ENCODE measurements around the gene ABCA12.

The ABCA12 gene

DNA sequence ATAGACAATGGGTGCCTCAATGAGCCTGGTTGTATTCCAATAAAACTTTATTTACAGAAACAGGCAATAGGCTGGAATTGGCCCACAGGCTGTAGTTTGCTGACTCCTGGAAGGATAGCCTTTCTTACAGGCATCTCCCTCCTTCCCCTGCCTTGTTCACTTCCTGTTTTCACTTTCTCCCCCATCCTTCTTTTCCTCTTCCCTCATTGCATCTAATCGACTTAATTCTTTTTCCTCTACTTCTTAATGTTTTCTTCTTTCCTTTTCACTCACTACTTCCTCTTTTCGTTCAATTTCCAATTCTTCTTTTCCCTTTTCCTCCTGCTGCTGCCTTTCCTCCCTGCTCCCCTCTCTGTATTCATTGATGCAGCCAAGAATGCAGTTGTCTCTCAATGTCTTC, 70.0 kb downstream of the ABCA12 start:
- Histone ChIP-seq H3K9me3 (ENCODE audit: control insufficient read depth, low read length) (no peaks in the 10 kb centered on the region), H3K9ac (ENCODE audit: low read length) (no peak overlapping the region), H3K27me3 (replicated peaks; ENCODE audit: control insufficient read depth, insufficient read depth, low read length) (no peaks in the 10 kb centered on the region), H3K4me1 (ENCODE audit: control insufficient read depth, insufficient read depth, low read length) (no peaks in the 10 kb centered on the region), H3K36me3 (ENCODE audit: control insufficient read depth, insufficient read depth, low read length, severe bottlenecking) (no peaks in the 10 kb centered on the region), H3K4me3 (ENCODE audit: low read length) (no peak overlapping the region)
- no peak for DNase-seq (ENCODE audit: low read depth)

DNA sequence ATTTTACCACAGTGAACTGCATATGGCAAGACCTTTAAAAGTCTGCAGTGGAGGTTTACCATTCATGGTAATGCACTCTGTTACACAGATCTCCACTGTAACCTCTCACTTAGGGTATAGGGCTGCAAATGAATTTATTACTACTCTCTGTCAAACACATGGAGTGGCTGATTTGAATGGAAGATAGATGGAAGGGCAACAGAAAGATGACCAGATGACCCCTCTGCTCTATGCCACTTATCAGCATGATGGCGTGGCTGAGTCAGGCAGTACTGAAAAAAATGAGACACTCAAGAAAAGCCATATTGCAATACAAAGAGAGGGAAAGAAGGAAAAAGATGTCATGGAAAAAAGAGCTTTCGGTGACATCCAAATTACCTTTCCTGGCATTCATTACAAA, 72.3 kb downstream of the ABCA12 start:
- H3K27me3 ChIP-seq (replicated peaks; ENCODE audit: control insufficient read depth, insufficient read depth, low read length): no peaks in the 10 kb centered on the region
- no peak for DNase-seq (ENCODE audit: low read depth)
- no peaks in the 10 kb centered on the region for H3K36me3 ChIP-seq (ENCODE audit: control insufficient read depth, insufficient read depth, low read length, severe bottlenecking)
- no peak overlapping the region for H3K4me3 ChIP-seq (ENCODE audit: low read length)
- no peaks in the 10 kb centered on the region for H3K4me1 ChIP-seq (ENCODE audit: control insufficient read depth, insufficient read depth, low read length)
- H3K9ac ChIP-seq (ENCODE audit: low read length): no peak overlapping the region
- no peaks in the 10 kb centered on the region for H3K9me3 ChIP-seq (ENCODE audit: control insufficient read depth, low read length)

DNA sequence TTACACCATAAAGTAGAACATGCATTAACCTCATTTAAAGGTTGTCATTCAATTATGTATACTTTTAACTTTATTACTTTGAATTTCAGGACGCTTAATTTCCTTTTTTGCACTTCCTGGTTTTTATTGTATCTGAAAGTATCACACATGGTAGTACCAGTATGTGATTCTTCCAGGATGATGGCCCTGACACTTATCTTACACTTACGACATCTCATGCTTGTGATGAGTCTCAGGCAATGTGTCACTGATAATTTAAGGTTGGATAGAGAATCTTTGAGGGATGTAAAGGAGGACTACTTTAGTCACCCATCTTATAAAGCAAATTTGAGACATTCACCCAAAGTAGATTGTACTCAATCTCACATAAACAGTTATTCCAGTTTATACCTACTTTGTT, 74.9 kb downstream of the ABCA12 start:
- no peak for DNase-seq (ENCODE audit: low read depth)
- no peak overlapping the region for H3K4me3 ChIP-seq (ENCODE audit: low read length)
- no peaks in the 10 kb centered on the region for H3K4me1 ChIP-seq (ENCODE audit: control insufficient read depth, insufficient read depth, low read length)
- no peaks in the 10 kb centered on the region for H3K36me3 ChIP-seq (ENCODE audit: control insufficient read depth, insufficient read depth, low read length, severe bottlenecking)
- no peak overlapping the region for H3K9ac ChIP-seq (ENCODE audit: low read length)
- no peaks in the 10 kb centered on the region for H3K27me3 ChIP-seq (replicated peaks; ENCODE audit: control insufficient read depth, insufficient read depth, low read length)
- H3K9me3 ChIP-seq (ENCODE audit: control insufficient read depth, low read length): no peaks in the 10 kb centered on the region

DNA sequence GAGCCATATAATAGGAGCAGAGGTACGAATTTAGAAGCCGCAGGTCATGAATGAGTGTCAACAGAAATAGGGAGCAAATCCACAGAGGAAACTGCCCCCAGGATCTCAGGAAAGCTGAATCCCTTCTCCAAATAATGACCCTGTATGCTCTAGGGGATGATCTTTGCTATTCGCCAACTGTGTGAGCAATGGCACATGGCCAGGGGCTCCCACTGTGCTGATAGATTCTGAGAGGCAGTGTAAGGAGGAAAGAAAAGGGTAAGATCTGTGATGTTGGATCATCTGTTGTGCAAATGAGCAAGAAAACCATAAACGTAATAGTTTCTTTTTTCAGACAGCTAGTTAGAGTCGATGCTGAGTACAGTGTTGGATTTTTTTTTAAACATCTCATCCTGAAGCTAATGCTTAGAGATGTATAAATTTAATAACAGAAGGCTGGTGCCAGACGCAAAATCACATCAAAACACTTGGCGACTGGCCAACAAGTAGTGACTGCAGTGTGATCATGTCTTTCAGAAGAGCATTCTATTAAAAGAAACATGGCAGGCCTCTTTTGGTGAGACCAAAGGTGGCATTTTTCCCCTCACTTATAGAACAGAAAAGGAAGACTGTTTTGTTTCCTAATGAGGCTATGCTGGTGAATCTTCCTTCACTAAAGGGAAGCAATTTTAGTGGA, 77.4 kb downstream of the ABCA12 start:
- DNase-seq (ENCODE audit: low read depth): no peak
- Histone ChIP-seq H3K4me3 (ENCODE audit: low read length) (no peak overlapping the region), H3K9ac (ENCODE audit: low read length) (no peak overlapping the region), H3K4me1 (ENCODE audit: control insufficient read depth, insufficient read depth, low read length) (no peaks in the 10 kb centered on the region), H3K36me3 (ENCODE audit: control insufficient read depth, insufficient read depth, low read length, severe bottlenecking) (no peaks in the 10 kb centered on the region), H3K9me3 (ENCODE audit: control insufficient read depth, low read length) (no peaks in the 10 kb centered on the region), H3K27me3 (replicated peaks; ENCODE audit: control insufficient read depth, insufficient read depth, low read length) (no peaks in the 10 kb centered on the region)

DNA sequence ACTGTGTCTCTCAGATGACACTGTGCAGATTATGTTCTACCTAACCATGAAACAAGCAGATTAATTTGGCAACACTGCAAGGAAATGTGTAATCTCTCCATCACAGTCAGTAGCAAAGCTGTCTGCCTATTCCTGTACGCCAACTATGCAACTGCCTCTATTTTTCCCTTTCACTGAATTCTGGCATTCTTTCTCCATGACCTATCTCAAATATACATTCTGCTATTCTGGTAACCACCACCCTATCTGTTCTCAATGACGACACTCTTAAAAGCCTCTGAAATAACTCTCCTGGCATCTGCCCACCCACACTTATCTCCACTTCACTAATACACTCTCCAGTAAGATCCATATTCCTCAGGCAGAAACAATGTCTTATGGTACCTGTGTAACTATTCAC, 78.7 kb downstream of the ABCA12 start:
- H3K27me3 ChIP-seq (replicated peaks; ENCODE audit: control insufficient read depth, insufficient read depth, low read length): no peaks in the 10 kb centered on the region
- H3K4me1 ChIP-seq (ENCODE audit: control insufficient read depth, insufficient read depth, low read length): no peaks in the 10 kb centered on the region
- H3K9me3 ChIP-seq (ENCODE audit: control insufficient read depth, low read length): no peaks in the 10 kb centered on the region
- peak; percentile 44 for DNase-seq (ENCODE audit: low read depth)
- no peak overlapping the region for H3K9ac ChIP-seq (ENCODE audit: low read length)
- no peak overlapping the region for H3K4me3 ChIP-seq (ENCODE audit: low read length)
- H3K36me3 ChIP-seq (ENCODE audit: control insufficient read depth, insufficient read depth, low read length, severe bottlenecking): no peaks in the 10 kb centered on the region

DNA sequence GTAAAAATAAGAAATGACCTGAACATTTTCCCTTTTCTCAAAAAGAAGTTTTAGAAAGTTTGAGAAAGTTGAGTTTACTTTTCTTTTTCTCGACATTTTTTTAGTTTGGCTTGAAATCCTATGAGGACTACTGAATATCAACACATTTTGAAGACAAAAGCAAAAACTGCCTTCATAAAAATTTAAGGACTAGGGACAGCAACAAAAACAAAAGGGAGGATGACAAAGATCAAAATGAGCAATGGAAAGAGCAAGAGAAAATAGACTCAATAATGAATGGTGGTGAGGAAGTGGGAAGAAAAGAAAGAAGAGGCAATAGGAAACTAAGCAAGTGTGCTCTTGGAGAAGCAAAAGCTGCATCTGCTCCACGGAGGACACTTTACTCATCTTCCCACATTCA, 82.5 kb downstream of the ABCA12 start:
- Histone ChIP-seq H3K9me3 (ENCODE audit: control insufficient read depth, low read length) (no peaks in the 10 kb centered on the region), H3K27me3 (replicated peaks; ENCODE audit: control insufficient read depth, insufficient read depth, low read length) (no peaks in the 10 kb centered on the region), H3K4me3 (ENCODE audit: low read length) (no peak overlapping the region), H3K9ac (ENCODE audit: low read length) (no peak overlapping the region), H3K36me3 (ENCODE audit: control insufficient read depth, insufficient read depth, low read length, severe bottlenecking) (no peaks in the 10 kb centered on the region), H3K4me1 (ENCODE audit: control insufficient read depth, insufficient read depth, low read length) (no peaks in the 10 kb centered on the region)
- no peak for DNase-seq (ENCODE audit: low read depth)

DNA sequence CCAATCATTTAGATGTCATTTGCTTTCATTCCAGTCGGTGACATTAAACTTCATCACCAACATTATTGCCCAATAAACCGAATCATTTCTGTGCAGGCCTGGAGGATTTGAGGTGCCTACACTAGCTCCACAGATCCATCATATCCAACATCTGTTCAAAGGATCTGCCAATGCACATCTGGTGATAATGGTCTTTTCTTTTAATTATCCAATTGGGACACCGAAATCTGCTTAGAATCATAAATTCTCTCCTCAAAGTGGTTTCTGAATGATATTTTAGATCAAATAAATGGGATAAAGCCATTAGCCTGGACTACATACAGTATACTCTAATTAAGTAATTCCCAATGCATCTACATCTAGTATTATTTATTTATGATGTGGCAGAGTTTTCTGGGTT, 85.6 kb downstream of the ABCA12 start:
- Histone ChIP-seq H3K4me1 (ENCODE audit: control insufficient read depth, insufficient read depth, low read length) (no peaks in the 10 kb centered on the region), H3K9ac (ENCODE audit: low read length) (no peak overlapping the region), H3K9me3 (ENCODE audit: control insufficient read depth, low read length) (no peaks in the 10 kb centered on the region), H3K4me3 (ENCODE audit: low read length) (no peak overlapping the region), H3K36me3 (ENCODE audit: control insufficient read depth, insufficient read depth, low read length, severe bottlenecking) (no peaks in the 10 kb centered on the region), H3K27me3 (replicated peaks; ENCODE audit: control insufficient read depth, insufficient read depth, low read length) (no peaks in the 10 kb centered on the region)
- DNase-seq (ENCODE audit: low read depth): no peak

DNA sequence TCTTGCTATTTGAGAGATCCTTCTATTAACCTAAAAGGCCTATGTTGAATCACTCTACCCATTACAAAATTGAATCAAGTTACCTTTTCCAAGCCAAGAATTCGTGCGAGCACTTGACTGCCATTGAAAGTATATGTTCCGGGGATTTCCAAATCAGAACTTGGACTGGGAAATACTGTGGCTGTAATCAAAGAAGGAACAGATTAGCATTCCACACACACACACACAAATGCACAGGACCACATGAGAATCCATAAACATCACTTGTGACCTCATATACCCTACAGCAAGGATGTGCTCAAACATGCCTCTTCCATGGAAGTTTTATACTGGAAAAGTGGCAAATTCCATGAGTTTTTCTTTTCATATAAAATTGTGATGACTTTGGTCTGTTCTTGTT, 86.0 kb downstream of the ABCA12 start:
- Histone ChIP-seq H3K4me1 (ENCODE audit: control insufficient read depth, insufficient read depth, low read length) (no peaks in the 10 kb centered on the region), H3K27me3 (replicated peaks; ENCODE audit: control insufficient read depth, insufficient read depth, low read length) (no peaks in the 10 kb centered on the region), H3K36me3 (ENCODE audit: control insufficient read depth, insufficient read depth, low read length, severe bottlenecking) (no peaks in the 10 kb centered on the region), H3K9ac (ENCODE audit: low read length) (no peak overlapping the region), H3K9me3 (ENCODE audit: control insufficient read depth, low read length) (no peaks in the 10 kb centered on the region), H3K4me3 (ENCODE audit: low read length) (no peak overlapping the region)
- DNase-seq (ENCODE audit: low read depth): no peak

DNA sequence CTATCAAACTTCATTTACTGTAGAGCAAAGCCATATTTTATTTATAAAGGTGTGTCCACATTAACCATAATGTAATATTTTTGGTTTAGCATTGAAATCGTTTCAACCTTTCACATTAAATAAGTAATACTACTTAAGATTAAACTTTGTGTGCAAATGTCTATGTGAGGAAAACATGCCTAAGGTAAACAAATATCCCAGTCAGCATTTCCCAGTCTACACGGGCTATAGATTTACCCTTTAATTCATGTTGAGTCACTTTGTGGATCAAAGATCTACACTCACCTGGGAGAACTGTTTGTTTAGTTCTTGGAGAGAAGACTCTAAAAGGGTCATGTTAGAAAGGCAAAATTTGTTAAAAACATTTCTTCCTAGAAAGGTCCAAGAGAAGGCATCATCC, 89.1 kb downstream of the ABCA12 start:
- H3K4me1 ChIP-seq (ENCODE audit: control insufficient read depth, insufficient read depth, low read length): no peaks in the 10 kb centered on the region
- no peaks in the 10 kb centered on the region for H3K27me3 ChIP-seq (replicated peaks; ENCODE audit: control insufficient read depth, insufficient read depth, low read length)
- DNase-seq (ENCODE audit: low read depth): no peak
- H3K4me3 ChIP-seq (ENCODE audit: low read length): no peak overlapping the region
- no peaks in the 10 kb centered on the region for H3K36me3 ChIP-seq (ENCODE audit: control insufficient read depth, insufficient read depth, low read length, severe bottlenecking)
- H3K9me3 ChIP-seq (ENCODE audit: control insufficient read depth, low read length): peaks cover under 1% of the 10 kb centered on the region
- H3K9ac ChIP-seq (ENCODE audit: low read length): no peak overlapping the region

DNA sequence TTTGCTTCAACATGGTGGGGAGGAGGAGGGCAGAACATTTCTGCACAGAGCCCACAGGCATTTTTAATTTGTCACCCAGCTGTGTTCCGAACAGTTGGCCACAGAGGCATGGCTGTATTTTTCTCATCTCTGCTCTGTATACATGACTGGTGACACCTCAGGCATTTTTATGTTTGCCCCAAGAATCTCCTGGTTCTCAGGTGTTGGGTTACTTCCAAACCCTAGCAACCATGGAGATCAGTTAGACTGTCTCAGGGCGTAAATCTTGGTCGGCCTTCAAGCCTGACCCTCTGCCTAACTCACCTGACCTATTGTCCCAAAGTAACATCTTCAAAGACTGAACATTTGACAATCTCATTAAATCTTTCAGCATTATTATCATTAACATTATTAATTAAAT, 100.0 kb downstream of the ABCA12 start:
- no peak overlapping the region for H3K4me3 ChIP-seq (ENCODE audit: low read length)
- no peak overlapping the region for H3K9ac ChIP-seq (ENCODE audit: low read length)
- H3K36me3 ChIP-seq (ENCODE audit: control insufficient read depth, insufficient read depth, low read length, severe bottlenecking): no peaks in the 10 kb centered on the region
- H3K27me3 ChIP-seq (replicated peaks; ENCODE audit: control insufficient read depth, insufficient read depth, low read length): no peaks in the 10 kb centered on the region
- no peaks in the 10 kb centered on the region for H3K9me3 ChIP-seq (ENCODE audit: control insufficient read depth, low read length)
- no peak for DNase-seq (ENCODE audit: low read depth)
- H3K4me1 ChIP-seq (ENCODE audit: control insufficient read depth, insufficient read depth, low read length): no peaks in the 10 kb centered on the region

DNA sequence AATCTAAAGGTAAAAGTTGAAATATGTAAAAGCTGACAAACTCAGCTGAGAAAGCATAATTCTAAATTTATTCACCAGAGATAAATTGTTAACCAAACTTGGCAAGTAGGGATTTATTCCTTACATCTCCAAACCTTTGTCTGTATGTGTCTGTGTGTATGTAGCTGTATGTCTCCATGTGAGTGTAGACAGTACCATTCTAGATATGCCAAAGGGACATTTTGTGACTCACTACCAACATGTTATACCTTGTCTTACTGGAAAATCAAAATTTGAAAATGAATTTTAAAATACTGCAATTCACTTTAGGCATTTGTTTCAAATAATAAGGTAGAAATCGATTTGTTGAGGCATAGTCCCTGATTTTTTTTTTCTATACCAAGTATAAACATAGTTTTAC, 102.1 kb downstream of the ABCA12 start:
- no peak overlapping the region for H3K9ac ChIP-seq (ENCODE audit: low read length)
- H3K9me3 ChIP-seq (ENCODE audit: control insufficient read depth, low read length): no peaks in the 10 kb centered on the region
- no peaks in the 10 kb centered on the region for H3K27me3 ChIP-seq (replicated peaks; ENCODE audit: control insufficient read depth, insufficient read depth, low read length)
- no peak overlapping the region for H3K4me3 ChIP-seq (ENCODE audit: low read length)
- no peaks in the 10 kb centered on the region for H3K36me3 ChIP-seq (ENCODE audit: control insufficient read depth, insufficient read depth, low read length, severe bottlenecking)
- H3K4me1 ChIP-seq (ENCODE audit: control insufficient read depth, insufficient read depth, low read length): peaks cover under 1% of the 10 kb centered on the region
- DNase-seq (ENCODE audit: low read depth): no peak

DNA sequence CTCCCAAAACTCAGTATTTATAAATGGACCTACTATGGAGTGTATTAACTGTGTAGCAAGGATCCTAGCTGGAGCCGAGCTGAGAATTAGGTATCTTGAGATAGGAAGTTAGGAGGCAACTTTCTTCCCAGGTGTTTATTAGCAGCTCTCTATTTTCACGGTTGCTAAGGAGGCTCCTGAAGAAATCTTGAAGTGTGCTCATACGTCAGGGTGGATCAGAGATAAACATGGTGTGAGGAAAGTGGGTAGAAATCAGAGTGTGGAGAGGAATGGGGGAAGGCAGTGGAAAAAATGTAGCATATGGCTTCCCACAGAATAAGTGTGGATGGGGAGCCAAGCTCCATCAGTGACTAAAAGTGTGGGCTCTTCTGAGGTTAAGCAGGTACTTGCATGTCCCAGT, 104.3 kb downstream of the ABCA12 start:
- H3K9ac ChIP-seq (ENCODE audit: low read length): no peak overlapping the region
- H3K4me1 ChIP-seq (ENCODE audit: control insufficient read depth, insufficient read depth, low read length): peaks cover 5% of the 10 kb centered on the region
- no peak for DNase-seq (ENCODE audit: low read depth)
- no peaks in the 10 kb centered on the region for H3K36me3 ChIP-seq (ENCODE audit: control insufficient read depth, insufficient read depth, low read length, severe bottlenecking)
- H3K4me3 ChIP-seq (ENCODE audit: low read length): no peak overlapping the region
- H3K27me3 ChIP-seq (replicated peaks; ENCODE audit: control insufficient read depth, insufficient read depth, low read length): no peaks in the 10 kb centered on the region
- H3K9me3 ChIP-seq (ENCODE audit: control insufficient read depth, low read length): no peaks in the 10 kb centered on the region

All from adipocyte (in vitro differentiated cells).